SK-N-MC (cell line): Measurements from ENCODE around the gene SQSTM1.
"Not testable (repeated sequence)": the region's sequence is repeated elsewhere in the genome, so short reads cannot be mapped to it uniquely, and the experiment has no call there.

Source experiments
- DNase-seq: peaks from one replicate; pipeline ENCODE4 v3.0.0-alpha.2; 2011; ENCODE audit warnings: low read depth, low spot score
- H3K27ac ChIP-seq: fragments of 200-600 bp; sonication (generic); 2 replicates; pipeline ENCODE4 v1.5.1; 2016; ENCODE audit warnings: mixed run types
- H3K36me3 ChIP-seq: fragments of 200-600 bp; sonication (generic); 2 replicates; pipeline ENCODE4 v1.6.1; 2017; ENCODE audit warnings: antibody characterized with exemption, low read length, mixed read lengths; ENCODE audit not compliant: insufficient read depth
- H3K4me3 ChIP-seq: fragments of 200-600 bp; sonication (generic); 2 replicates; pipeline ENCODE4 v1.5.1; 2016
- H3K9ac ChIP-seq: fragments of 200-600 bp; sonication (generic); 2 replicates; pipeline ENCODE4 v1.8.0; 2017; ENCODE audit warnings: mixed run types, mixed read lengths; ENCODE audit not compliant: insufficient read length
- H3K9me3 ChIP-seq: fragments of 200-600 bp; sonication (generic); 2 replicates; pipeline ENCODE4 v1.6.1; 2017; ENCODE audit warnings: low read depth, mild to moderate bottlenecking, antibody characterized with exemption, low read length, moderate library complexity, mixed read lengths
- EZH2 ChIP-seq: fragments of 200-600 bp; sonication (generic); IDR thresholded peaks from one replicate; pipeline ENCODE4 v1.6.1; 2017; ENCODE audit warnings: antibody characterized with exemption
- FOXP2 ChIP-seq: optimal IDR thresholded peaks from 2 replicates; pipeline ENCODE3; 2011; ENCODE audit warnings: mild to moderate bottlenecking, moderate library complexity; ENCODE audit not compliant: insufficient read depth; ENCODE audit errors: extremely low read length, control extremely low read depth
- POLR2AphosphoS5 ChIP-seq: IDR thresholded peaks from 2 replicates; pipeline ENCODE4 v1.6.1; 2012; ENCODE audit warnings: mild to moderate bottlenecking, low read depth, low read length, borderline replicate concordance

SQSTM1 gene

DNA sequence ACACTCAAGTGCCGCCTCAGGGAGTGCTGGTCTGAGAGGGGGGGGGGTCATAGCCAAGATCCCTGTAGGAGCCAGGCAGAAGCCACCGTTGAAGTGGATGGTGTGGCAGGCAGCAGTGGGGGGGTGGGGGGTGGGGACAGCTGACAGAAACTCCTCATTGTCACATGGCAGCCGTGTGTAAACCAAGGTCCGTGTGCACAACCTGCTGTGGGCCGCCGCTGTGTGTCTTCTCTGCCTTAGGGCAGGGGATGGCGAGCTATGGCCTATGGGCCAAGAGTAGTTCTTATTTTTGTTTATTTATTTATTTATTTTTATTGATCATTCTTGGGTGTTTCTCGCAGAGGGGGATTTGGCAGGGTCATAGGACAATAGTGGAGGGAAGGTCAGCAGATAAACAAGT, 13.4 kb downstream of the SQSTM1 start:
- Histone ChIP-seq H3K4me3 (no peak overlapping the region), H3K27ac (no peak overlapping the region), H3K9me3 (no peaks in the 10 kb centered on the region), H3K9ac (no peak overlapping the region), H3K36me3 (peaks cover 61% of the 10 kb centered on the region)
- DNase-seq, result no peak
- TF ChIP-seq FOXP2 (no peak), EZH2 (no peak), POLR2AphosphoS5 (no peak)

DNA sequence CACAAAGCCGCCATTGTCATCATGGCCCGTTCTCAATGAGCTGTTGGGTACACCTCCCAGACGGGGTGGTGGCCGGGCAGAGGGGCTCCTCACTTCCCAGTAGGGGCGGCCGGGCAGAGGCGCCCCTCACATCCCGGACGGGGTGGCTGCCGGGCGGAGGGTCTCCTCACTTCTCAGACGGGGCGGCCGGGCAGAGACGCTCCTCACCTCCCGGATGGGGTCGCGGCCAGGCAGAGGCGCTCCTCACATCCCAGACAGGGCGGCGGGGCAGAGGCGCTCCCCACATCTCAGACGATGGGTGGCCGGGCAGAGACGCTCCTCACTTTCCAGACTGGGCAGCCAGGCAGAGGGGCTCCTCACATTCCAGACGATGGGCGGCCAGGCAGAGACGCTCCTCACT, 14.2 kb downstream of the SQSTM1 start:
- H3K9me3 ChIP-seq, DNase-seq, H3K9ac ChIP-seq, H3K27ac ChIP-seq, H3K4me3 ChIP-seq: not testable (repeated sequence)
- peaks cover 58% of the 10 kb centered on the region for H3K36me3 ChIP-seq

DNA sequence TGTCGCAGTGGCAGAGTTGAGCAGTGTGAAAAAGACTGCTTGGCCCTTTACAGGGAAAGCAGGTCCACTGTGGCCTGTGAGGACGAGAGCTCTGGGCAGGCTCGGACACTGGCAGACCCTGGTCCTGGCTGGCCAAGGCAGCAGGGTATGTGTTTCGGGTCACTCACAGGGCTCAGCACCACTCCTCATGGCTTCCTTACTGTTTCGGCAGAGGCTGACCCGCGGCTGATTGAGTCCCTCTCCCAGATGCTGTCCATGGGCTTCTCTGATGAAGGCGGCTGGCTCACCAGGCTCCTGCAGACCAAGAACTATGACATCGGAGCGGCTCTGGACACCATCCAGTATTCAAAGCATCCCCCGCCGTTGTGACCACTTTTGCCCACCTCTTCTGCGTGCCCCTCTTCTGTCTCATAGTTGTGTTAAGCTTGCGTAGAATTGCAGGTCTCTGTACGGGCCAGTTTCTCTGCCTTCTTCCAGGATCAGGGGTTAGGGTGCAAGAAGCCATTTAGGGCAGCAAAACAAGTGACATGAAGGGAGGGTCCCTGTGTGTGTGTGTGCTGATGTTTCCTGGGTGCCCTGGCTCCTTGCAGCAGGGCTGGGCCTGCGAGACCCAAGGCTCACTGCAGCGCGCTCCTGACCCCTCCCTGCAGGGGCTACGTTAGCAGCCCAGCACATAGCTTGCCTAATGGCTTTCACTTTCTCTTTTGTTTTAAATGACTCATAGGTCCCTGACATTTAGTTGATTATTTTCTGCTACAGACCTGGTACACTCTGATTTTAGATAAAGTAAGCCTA, 15.7 kb downstream of the SQSTM1 start:
- no peak overlapping the region for H3K9ac ChIP-seq
- H3K36me3 ChIP-seq, result peaks cover 47% of the 10 kb centered on the region
- TF ChIP-seq FOXP2 (no peak), EZH2 (no peak), POLR2AphosphoS5 (no peak; the same call in 1 of the 2 replicates)
- no peaks in the 10 kb centered on the region for H3K9me3 ChIP-seq
- DNase-seq, result no peak
- H3K27ac ChIP-seq, result no peak overlapping the region
- no peak overlapping the region for H3K4me3 ChIP-seq

DNA sequence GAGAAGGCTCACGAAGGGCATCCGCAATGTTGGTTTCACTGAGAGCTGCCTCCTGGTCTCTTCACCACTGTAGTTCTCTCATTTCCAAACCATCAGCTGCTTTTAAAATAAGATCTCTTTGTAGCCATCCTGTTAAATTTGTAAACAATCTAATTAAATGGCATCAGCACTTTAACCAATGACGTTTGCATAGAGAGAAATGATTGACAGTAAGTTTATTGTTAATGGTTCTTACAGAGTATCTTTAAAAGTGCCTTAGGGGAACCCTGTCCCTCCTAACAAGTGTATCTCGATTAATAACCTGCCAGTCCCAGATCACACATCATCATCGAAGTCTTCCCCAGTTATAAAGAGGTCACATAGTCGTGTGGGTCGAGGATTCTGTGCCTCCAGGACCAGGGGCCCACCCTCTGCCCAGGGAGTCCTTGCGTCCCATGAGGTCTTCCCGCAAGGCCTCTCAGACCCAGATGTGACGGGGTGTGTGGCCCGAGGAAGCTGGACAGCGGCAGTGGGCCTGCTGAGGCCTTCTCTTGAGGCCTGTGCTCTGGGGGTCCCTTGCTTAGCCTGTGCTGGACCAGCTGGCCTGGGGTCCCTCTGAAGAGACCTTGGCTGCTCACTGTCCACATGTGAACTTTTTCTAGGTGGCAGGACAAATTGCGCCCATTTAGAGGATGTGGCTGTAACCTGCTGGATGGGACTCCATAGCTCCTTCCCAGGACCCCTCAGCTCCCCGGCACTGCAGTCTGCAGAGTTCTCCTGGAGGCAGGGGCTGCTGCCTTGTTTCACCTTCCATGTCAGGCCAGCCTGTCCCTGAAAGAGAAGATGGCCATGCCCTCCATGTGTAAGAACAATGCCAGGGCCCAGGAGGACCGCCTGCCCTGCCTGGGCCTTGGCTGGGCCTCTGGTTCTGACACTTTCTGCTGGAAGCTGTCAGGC, 16.6 kb downstream of the SQSTM1 start:
- H3K9ac ChIP-seq, result no peak overlapping the region
- H3K36me3 ChIP-seq, result peaks cover 47% of the 10 kb centered on the region
- no peak overlapping the region for H3K27ac ChIP-seq
- no peaks in the 10 kb centered on the region for H3K9me3 ChIP-seq
- no peak for TF ChIP-seq POLR2AphosphoS5
- no peak for TF ChIP-seq EZH2
- TF ChIP-seq FOXP2, result no peak
- H3K4me3 ChIP-seq, result no peak overlapping the region
- DNase-seq, result no peak

DNA sequence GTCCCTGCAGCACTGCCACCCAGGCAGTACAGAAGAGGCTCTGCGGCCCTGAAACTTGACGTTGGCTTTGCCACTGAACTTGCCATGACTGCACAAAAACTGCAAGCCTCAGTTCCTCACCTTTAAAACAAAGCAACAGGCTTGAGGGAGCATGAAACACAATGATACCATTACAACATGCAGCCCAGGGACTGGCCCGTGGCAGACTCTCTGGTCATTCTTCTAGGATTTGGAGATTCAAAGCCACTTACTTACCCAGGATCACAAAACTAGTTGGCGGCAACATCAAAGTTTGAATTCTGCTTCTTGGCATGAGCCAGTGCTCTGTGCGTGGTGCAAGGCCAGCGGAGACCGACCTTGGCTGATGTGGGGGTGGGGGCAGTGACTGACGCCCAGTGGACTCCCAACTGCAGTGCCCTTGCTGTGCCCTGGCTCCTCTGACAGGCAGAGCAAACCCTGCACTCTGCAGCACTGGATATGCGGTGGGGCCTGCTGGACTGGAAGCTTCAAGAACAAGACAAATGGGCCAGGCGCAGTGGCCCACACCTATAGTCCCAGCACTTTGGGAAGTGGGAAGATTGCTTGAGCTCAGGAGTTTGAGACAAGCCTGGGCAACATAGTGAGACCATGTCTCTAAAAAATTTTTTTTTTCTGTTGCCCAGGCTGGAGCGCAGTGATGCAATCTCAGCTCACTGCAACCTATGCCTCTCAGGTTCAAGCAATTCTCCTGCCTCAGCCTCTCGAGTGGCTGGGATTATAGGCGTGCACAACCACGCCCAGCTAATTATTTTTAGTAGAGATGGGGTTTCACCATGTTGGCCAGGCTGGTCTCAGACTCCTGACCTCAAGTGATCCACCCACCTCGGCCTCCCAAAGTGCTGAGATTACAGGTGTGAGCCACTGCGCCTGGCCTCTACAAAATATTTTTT, 18.9 kb downstream of the SQSTM1 start:
- TF ChIP-seq FOXP2, result no peak
- no peak for TF ChIP-seq EZH2
- no peak for TF ChIP-seq POLR2AphosphoS5
- no peak for DNase-seq
- no peak overlapping the region for H3K9ac ChIP-seq
- H3K9me3 ChIP-seq, result no peaks in the 10 kb centered on the region
- no peak overlapping the region for H3K4me3 ChIP-seq
- H3K27ac ChIP-seq, result no peak overlapping the region
- peaks cover 32% of the 10 kb centered on the region; the same call in 1 of the 2 replicates for H3K36me3 ChIP-seq

DNA sequence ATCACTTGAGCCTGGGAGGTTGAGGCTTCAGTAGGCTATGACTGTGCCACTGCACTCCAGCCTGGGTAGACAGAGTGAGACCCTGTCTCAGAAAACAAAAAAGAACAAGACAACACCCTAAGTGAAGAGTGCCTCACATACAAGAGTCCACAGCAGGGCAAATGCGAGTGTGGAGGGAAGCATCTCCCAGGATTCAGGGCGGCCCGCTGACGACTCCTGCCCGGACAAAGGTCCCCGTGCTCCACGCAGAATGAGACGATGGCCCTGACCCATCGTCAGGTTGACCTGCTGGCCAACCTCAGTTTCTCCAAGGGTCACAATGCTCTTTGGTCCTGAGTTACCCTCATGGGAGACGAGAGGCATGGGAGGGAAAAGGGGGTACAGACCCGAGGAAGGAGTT, 19.6 kb downstream of the SQSTM1 start:
- no peak overlapping the region for H3K27ac ChIP-seq
- H3K4me3 ChIP-seq, result no peak overlapping the region
- no peak for DNase-seq
- H3K36me3 ChIP-seq, result peaks cover 32% of the 10 kb centered on the region; the same call in 1 of the 2 replicates
- H3K9ac ChIP-seq, result no peak overlapping the region
- no peaks in the 10 kb centered on the region for H3K9me3 ChIP-seq
- TF ChIP-seq FOXP2, result no peak
- no peak for TF ChIP-seq EZH2
- no peak for TF ChIP-seq POLR2AphosphoS5

DNA sequence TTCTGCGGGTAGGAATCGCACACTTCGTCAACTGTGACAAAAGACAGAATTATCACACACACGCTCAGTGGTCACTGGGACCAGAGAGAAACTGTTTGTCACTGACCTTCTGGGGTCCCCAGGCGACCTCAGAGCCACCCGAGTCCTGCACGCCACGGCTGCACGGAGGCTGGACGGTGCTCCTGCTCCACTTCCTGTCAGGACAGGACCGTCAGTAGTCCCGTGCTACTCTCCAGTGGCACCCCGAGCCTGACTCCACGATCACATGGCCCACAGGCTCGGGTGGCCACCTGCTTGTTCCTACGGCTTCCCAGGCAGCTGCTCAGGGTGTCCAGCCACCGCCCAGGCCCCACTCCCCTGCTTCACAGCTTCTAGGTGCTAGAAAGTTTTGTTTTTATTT, 20.1 kb downstream of the SQSTM1 start:
- Histone ChIP-seq H3K36me3 (peaks cover 34% of the 10 kb centered on the region; the same call in 1 of the 2 replicates), H3K9me3 (no peaks in the 10 kb centered on the region), H3K4me3 (no peak overlapping the region), H3K27ac (no peak overlapping the region), H3K9ac (no peak overlapping the region)
- TF ChIP-seq EZH2 (no peak), FOXP2 (no peak), POLR2AphosphoS5 (no peak)
- no peak for DNase-seq

DNA sequence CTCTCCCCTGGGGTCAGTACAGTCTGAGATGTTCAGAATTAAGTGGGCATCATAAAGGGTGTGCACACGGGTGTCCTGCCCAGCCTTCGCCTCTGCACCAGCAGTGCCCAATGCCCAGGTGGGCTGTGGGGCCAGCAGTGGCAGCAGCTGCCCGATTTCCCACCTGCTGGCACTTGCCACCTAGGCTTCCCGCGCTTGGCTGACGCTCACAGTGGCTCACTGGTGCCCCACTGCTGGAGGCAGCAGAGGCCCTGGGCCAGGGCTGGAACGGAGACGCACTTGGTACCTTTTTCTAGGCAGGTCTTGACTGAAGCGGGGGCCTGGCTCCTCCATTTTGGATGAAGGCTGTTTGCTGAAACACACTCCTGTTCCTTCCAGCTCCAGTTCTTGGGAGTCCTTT, 20.9 kb downstream of the SQSTM1 start:
- H3K27ac ChIP-seq, result no peak overlapping the region
- H3K4me3 ChIP-seq, result no peak overlapping the region
- no peak for DNase-seq
- H3K36me3 ChIP-seq, result peaks cover 32% of the 10 kb centered on the region
- TF ChIP-seq EZH2 (no peak), POLR2AphosphoS5 (no peak), FOXP2 (no peak)
- H3K9me3 ChIP-seq, result no peaks in the 10 kb centered on the region
- no peak overlapping the region for H3K9ac ChIP-seq
